HG03558 (cell line): ENCODE results near the gene CCDC68.
"Not testable (repeated sequence)": the region's sequence is repeated elsewhere in the genome, so short reads cannot be mapped to it uniquely, and the experiment has no call there.

Source experiments
- ATAC-seq: cut with Tn5 transposase; IDR thresholded peaks from one replicate; pipeline ENCODE4 v1.9.1; 2021; ENCODE audit warnings: moderate number of reproducible peaks; ENCODE audit not compliant: unreplicated experiment; ENCODE audit errors: extremely low read depth

The CCDC68 gene

GRCh38 chr18:54958704-54959625, at the start of gene CCDC68:
Gene CCDC68 (minus strand): TSS chr18:54959461. CDS start chr18:54942791, 16,670 bp downstream.
- no peak for ATAC-seq

GRCh38 chr18:55007602-55008001, 48.3 kb upstream of the CCDC68 start:
- no peak for ATAC-seq

- no peak for ATAC-seq
Measured at GRCh38 chr18:55003695-55004094, 44.4 kb upstream of the CCDC68 start.

GRCh38 chr18:55002261-55002660, 43.0 kb upstream of the CCDC68 start:
- no peak for ATAC-seq

- no peak for ATAC-seq
Measured at GRCh38 chr18:55001394-55002024, 42.2 kb upstream of the CCDC68 start.

GRCh38 chr18:55000529-55000928, 41.3 kb upstream of the CCDC68 start:
- ATAC-seq: no peak

GRCh38 chr18:54999016-54999415, 39.8 kb upstream of the CCDC68 start:
- no peak for ATAC-seq

- no peak for ATAC-seq
Measured at GRCh38 chr18:54995421-54996143, 36.3 kb upstream of the CCDC68 start.

GRCh38 chr18:54991981-54992380, 32.7 kb upstream of the CCDC68 start:
- ATAC-seq: no peak

GRCh38 chr18:54984908-54985307, 25.6 kb upstream of the CCDC68 start:
- ATAC-seq: no peak

GRCh38 chr18:54983791-54984190, 24.5 kb upstream of the CCDC68 start:
- ATAC-seq: no peak

GRCh38 chr18:54983041-54983686, 23.9 kb upstream of the CCDC68 start:
- no peak for ATAC-seq

GRCh38 chr18:54981076-54981475, 21.8 kb upstream of the CCDC68 start:
- no peak for ATAC-seq

GRCh38 chr18:54975598-54975997, 16.3 kb upstream of the CCDC68 start:
- ATAC-seq: no peak

GRCh38 chr18:54973046-54973445, 13.8 kb upstream of the CCDC68 start:
- no peak for ATAC-seq

GRCh38 chr18:54968807-54969206, 9.5 kb upstream of the CCDC68 start:
- ATAC-seq: no peak

GRCh38 chr18:54968237-54968636, 9.0 kb upstream of the CCDC68 start:
- ATAC-seq: not testable (repeated sequence)

- ATAC-seq: no peak
Measured at GRCh38 chr18:54967786-54968185, 8.5 kb upstream of the CCDC68 start.

- ATAC-seq: no peak
Measured at GRCh38 chr18:54964741-54965140, 5.5 kb upstream of the CCDC68 start.

GRCh38 chr18:54962919-54963645, 3.8 kb upstream of the CCDC68 start:
- ATAC-seq: no peak
